NCI-H345 treated with DMSO at 0.1 percent for 48 hours (cell line): ENCODE measurements around the gene UBE4B.
"Not testable (repeated sequence)": the region's sequence is repeated elsewhere in the genome, so short reads cannot be mapped to it uniquely, and the experiment has no call there.

Experiments used
- DNase-seq: peaks from one replicate; lab custom pipeline; 2025; ENCODE audit not compliant: unreplicated experiment; lab: John Stamatoyannopoulos, UW

Gene UBE4B

GRCh38 chr1:10208537-10208936 lies 175.8 kb downstream of the UBE4B start:
- no peak for DNase-seq

GRCh38 chr1:10209590-10209904 lies 176.8 kb downstream of the UBE4B start:
- peak; percentile 63 for DNase-seq

- DNase-seq: peak; percentile 80
Observed at GRCh38 chr1:10209905-10210810, 177.4 kb downstream of the UBE4B start, which contains the start of gene KIF1B. TSS of gene KIF1B (plus strand) at chr1:10210570. CDS start at chr1:10232329, 21,759 bp downstream.

- peak; percentile 18 for DNase-seq
Observed at GRCh38 chr1:10210841-10211804, 178.4 kb downstream of the UBE4B start.

- DNase-seq: no peak
Observed at GRCh38 chr1:10211805-10212410, 179.2 kb downstream of the UBE4B start.

GRCh38 chr1:10212476-10212875 lies 179.7 kb downstream of the UBE4B start:
- no peak for DNase-seq

GRCh38 chr1:10213186-10213705 lies 180.5 kb downstream of the UBE4B start:
- DNase-seq: no peak

- no peak for DNase-seq
Observed at GRCh38 chr1:10216090-10216749, 183.5 kb downstream of the UBE4B start.

GRCh38 chr1:10217748-10218441 lies 185.1 kb downstream of the UBE4B start:
- no peak for DNase-seq

GRCh38 chr1:10220200-10220599 lies 187.4 kb downstream of the UBE4B start:
- DNase-seq: no peak

- not testable (repeated sequence) for DNase-seq
Observed at GRCh38 chr1:10220657-10221056, 187.9 kb downstream of the UBE4B start.

GRCh38 chr1:10225573-10225972 lies 192.8 kb downstream of the UBE4B start:
- DNase-seq: no peak

GRCh38 chr1:10228528-10228927 lies 195.8 kb downstream of the UBE4B start:
- no peak for DNase-seq

- DNase-seq: no peak
Observed at GRCh38 chr1:10229903-10230302, 197.1 kb downstream of the UBE4B start.
